Heart left ventricle (tissue), 13 donors: Measurements from ENCODE around the gene CYP26A1.

Source experiments
- CTCF ChIP-seq, 12 donors: fragments of 200-600 bp; sonication (generic) in 4 of 12; IDR thresholded peaks; one replicate each; pipeline versions ENCODE4 v1.5.0 to v1.8.0; 2018 to 2022; ENCODE audit warnings: antibody characterized with exemption in 12 of 12, mild to moderate bottlenecking in 5 of 12
- POLR2A ChIP-seq, 2 donors: fragments of 450-650 bp; IDR thresholded peaks; one replicate each; pipeline ENCODE4 v1.6.1; 2017; ENCODE audit warnings: antibody characterized with exemption in 2 of 2, mild to moderate bottlenecking in 2 of 2, moderate library complexity in 2 of 2
- donor health status: ischemic (EF 13 %, LVEDD 7.1; RV severe dilation, severe dysfunction).
- donor health status: DM: no; HTN: yes; CAD: no.
- donor health status: DM: no; HTN: no; CAD: no.
- donor health status: ischemic (EF 25% LVEDD 6.9; RV normal size, moderate dysfunction).
- donor health status: ischemic (EF 25% LVEDD 5.7; RV mildly dilated, moderate dysfunction).
- donor health status: ischemic (EF 35%, LVEDD 5.7; RV mildly dilated, moderate dysfunction).
- donor health status: nonischemic (EF 11% LVEDD 7.7; RV severe dilation, severe dysfunction).
- donor health status: DM: yes; HTN: yes; CAD: no.
- donor health status: PGD.
- donor health status: ischemic (EF 29% LVEDD 5.4; RV normal size, mild dysfunction).
- donor health status: nonischemic (EF 23%, LVEDD 6.1; RV moderate dilation, normal function).

GRCh38 chr10:93115661-93116383, 42.1 kb downstream of the CYP26A1 start:
- no peak for TF ChIP-seq POLR2A (IDR thresholded peaks at IDR 0.05)
- peak in 11 of 12 donors; percentile 12 to 49 (median 32) for TF ChIP-seq CTCF (IDR thresholded peaks at IDR 0.05)
